Raji (cell line): ENCODE data around the gene GPR150.

Source experiments
- POLR2A ChIP-seq: IDR thresholded peaks from 2 replicates; pipeline ENCODE4 v1.6.1; 2011; ENCODE audit warnings: low read depth, low read length, control low read depth; ENCODE audit not compliant: insufficient read depth

Gene GPR150

GRCh38 chr5:95619514-95620029 lies 315 bp upstream of the GPR150 start:
- TF ChIP-seq POLR2A: no peak

- no peak for TF ChIP-seq POLR2A
These were observed 1.3 kb downstream of the GPR150 start for GRCh38 chr5:95620870-95621838.

GRCh38 chr5:95621839-95622629 lies 2.1 kb downstream of the GPR150 start:
- no peak for TF ChIP-seq POLR2A

- TF ChIP-seq POLR2A: no peak
These were observed 3.8 kb downstream of the GPR150 start for GRCh38 chr5:95623706-95624105.

- no peak for TF ChIP-seq POLR2A
These were observed 4.5 kb downstream of the GPR150 start for GRCh38 chr5:95624368-95624767.

GRCh38 chr5:95626701-95627100 lies 6.8 kb downstream of the GPR150 start:
- no peak for TF ChIP-seq POLR2A

GRCh38 chr5:95627971-95628810 lies 8.3 kb downstream of the GPR150 start:
- TF ChIP-seq POLR2A: no peak

- no peak for TF ChIP-seq POLR2A
These were observed 9.0 kb downstream of the GPR150 start for GRCh38 chr5:95628933-95629332.

- no peak for TF ChIP-seq POLR2A
These were observed 10.6 kb downstream of the GPR150 start for GRCh38 chr5:95630394-95630917.

GRCh38 chr5:95631255-95631958 lies 11.5 kb downstream of the GPR150 start:
- TF ChIP-seq POLR2A: no peak

- no peak for TF ChIP-seq POLR2A
These were observed 12.2 kb downstream of the GPR150 start for GRCh38 chr5:95631991-95632675.

- TF ChIP-seq POLR2A: no peak
These were observed 13.8 kb downstream of the GPR150 start for GRCh38 chr5:95633671-95634070.

GRCh38 chr5:95634081-95634480 lies 14.2 kb downstream of the GPR150 start:
- no peak for TF ChIP-seq POLR2A

GRCh38 chr5:95638632-95639031 lies 18.7 kb downstream of the GPR150 start:
- TF ChIP-seq POLR2A: no peak

- TF ChIP-seq POLR2A: no peak
These were observed 21.9 kb downstream of the GPR150 start for GRCh38 chr5:95641741-95642220.
